HG03378 (cell line): ENCODE data around the gene C1orf21.

Experiments
- ATAC-seq: cut with Tn5 transposase; IDR thresholded peaks from one replicate; pipeline ENCODE4 v1.9.1; 2021; ENCODE audit warnings: mild to moderate bottlenecking, moderate library complexity; ENCODE audit not compliant: unreplicated experiment

C1orf21 gene

DNA sequence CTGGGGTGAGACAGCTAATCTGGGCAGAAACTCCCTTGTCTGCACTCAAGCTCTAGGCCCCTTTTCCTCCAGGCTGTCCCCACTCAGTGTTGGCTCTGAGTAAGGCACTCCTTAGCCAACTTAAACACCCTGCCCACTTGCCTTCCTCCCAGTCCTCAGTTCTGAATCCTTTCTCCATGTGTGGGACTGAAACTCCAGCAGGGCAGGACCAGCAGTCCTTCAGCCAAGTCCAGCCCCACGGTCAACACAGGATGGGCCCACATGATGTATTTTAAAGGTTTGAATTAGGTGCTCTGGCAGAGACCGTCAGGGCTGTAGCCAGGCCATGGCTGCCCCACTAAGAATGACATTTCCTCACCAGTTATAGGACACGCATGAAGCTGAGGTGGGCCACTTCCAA lies 260.0 kb downstream of the C1orf21 start:
- no peak for ATAC-seq

DNA sequence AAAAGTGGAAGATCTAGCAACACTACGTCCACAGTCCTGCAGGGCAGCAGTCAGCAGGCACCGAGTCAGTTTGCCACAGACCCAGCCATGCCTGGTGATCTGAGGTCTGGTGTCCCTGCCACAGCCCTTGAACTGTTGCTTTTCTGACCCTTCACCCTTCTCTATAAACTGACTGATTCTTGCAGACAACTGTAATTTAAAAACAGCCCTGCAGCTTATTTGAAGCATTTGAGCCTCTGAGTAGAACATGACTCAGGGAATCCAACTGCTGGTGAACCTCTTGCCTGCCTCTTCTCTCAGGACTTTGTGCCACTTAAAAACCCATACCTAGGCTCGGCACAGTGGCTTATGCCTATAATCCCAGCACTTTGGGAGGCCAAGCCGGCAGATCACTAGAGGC lies 260.6 kb downstream of the C1orf21 start:
- ATAC-seq = no peak

DNA sequence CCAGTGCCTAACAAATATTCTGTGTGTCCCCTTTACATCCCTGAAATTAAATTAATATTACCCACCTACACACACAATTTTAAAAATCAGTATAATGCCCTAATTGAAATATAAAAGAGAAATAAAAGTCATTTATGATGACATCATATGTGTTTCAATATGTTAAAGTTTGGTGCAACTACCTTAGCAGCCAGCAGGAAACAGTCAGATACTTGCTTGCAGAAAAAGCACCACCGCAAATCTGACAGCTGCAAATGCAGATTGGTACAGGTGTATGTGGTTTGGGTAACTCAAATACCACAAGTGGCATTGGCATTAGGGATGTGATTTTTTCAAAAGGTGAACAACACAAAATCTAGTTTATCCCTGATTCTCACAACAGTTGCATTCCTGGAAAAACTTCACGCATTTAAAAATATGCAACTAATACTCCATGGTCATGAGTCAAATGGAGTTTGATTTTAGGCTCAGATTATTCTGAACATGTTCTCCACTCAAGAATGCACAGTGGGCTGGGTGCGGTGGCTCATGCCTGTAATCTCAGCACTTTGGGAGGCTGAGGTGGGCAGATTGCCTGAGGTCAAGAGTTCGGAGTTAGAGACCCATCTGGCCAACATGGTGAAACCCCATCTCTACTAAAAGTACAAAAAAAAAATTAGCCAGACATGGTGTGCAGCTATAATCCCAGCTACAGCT lies 261.5 kb downstream of the C1orf21 start:
- no peak for ATAC-seq

GRCh38 chr1:184648856-184649201 lies 262.0 kb downstream of the C1orf21 start:
- ATAC-seq = no peak

GRCh38 chr1:184649451-184649888 lies 262.6 kb downstream of the C1orf21 start:
- peak; percentile 87 for ATAC-seq

- no peak for ATAC-seq
These were observed 263.5 kb downstream of the C1orf21 start for GRCh38 chr1:184650177-184650866.

DNA sequence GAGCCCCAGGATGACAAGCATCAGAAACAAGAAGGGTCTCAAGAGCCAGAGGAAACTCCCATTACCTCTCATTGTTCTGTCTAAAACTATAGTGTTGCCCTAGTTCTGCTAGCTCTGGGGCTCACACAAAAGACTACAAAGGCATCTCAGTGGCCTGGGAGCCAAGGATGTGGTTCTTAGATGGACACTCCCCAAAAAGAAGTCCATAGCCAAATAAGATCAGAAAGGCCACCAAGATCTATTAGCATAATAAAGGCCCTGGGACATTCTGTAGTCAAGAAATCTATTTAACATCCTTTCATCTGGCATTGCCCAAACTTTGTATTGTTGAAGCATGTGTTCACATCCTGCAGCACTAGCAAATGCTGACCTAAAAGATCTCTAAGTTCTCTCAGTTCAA lies 268.4 kb downstream of the C1orf21 start:
- no peak for ATAC-seq

DNA sequence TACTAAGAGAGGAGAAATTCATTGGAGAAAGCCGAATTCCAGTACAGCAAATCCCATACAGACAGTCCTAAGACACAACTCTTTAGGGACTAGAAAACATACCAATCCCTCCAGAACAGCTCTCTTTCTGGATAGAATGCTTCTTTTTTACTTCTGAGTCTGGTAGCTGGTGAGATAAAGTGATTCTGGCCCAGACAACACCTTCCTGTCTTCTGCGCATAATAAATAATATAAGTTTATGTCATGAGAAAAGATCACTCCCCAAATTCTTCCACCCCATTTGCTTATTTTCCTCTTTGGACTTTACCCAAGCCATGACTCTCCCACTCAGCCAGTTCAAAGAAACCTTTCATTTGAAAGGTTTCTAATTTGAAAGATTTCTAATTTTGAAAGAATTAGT lies 269.4 kb downstream of the C1orf21 start:
- ATAC-seq = no peak

DNA sequence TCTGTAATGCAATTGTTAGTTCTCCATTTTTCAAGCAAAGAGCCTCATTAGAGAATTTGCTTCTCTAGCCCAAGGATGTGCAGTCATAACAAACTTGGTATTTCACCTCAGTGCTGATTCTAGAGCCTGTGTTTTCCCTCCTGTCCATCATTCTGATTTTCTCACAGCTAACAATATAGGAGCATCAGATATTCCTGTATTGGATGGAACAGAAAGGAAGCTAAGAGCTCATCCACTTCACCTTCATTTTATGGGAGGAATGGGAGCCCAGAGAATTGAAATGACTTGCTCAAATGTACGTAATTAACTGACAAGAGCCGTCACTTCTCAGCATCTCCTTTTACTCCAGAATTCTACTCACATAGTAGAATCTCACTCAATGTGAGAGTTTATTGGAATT lies 271.2 kb downstream of the C1orf21 start:
- no peak for ATAC-seq

DNA sequence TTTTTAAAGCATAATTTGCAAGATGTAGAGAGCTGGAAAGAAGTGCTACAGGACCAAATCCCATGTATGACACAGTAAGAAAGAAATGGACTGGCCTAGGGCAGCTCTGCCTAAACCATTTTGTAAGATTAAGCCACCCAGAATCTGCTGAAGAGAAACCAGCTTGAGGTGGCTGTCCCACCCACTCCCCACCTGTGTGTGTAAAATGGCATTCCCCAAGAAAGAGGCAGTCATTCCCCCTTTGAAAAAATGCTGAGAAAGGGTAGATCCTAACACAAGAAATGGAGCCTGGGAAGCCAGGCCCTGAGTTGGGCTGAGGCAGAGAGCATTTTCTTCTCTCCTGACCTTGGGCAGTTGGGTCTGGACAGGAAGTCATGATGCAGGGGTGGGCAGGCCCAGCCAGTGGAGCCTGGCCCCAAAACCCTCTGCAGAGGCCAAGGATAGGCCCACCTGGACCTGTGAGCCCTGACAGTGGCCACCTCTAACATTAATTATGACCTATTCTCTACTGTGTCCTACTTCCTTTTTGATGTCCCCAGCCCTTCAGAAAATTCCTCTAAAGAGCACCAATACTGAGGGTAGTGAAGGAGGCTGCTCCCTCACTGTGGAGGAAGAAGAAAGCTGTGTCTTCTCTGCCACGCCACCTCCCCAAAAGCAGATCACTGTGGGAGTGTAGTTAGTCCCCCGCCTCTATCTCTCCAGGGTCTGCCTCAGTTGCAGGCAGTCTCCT lies 273.8 kb downstream of the C1orf21 start:
- no peak for ATAC-seq

DNA sequence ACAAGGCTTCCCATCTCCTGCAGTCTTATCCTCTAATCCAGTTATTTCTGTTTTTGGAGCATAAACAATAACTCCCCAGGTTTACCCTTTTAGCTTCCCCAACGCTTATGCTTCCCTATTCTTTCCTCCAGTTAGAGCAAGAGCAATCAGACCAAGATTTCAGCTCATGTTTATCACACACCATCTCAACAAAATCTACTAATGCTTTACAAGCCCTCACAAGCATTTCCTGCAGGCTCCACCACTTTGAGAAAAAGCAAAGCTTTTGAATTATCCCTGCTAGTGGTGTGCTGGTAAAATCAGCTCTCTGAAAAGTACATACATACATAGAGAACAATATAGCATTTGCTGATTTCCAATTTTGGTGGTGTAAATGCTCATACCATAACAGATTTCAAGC lies 275.0 kb downstream of the C1orf21 start:
- no peak for ATAC-seq

DNA sequence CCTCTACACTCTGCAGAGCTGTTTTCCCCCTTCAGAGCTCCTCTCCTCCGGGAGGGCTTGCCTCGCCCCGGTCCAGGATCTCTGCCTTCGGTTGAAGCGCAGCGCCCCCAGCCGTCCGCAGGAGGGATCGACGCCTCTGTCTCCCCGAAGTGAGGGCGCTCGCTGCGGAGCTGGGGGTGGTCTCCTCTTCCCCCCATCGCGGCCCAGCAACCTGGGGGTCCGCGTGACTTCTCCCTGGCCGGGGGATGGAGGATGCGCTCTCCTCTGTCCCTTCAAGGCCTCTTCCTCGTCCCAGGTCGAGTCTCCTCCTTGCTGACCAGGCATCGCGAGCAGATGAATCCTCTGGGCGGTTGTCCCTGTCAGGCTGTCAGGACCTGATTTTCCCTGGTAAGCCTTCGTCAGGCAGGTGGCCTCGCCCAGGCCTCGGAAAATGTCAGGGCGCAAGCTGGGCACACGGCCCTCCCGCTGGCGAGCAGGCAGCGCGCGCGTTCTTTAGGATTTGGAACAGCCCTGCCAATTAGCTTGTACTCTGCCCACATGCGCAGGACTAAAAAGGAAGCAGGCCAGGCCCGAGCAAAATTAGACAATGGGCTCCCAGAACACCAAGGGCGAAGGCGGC lies 277.3 kb downstream of the C1orf21 start:
- ATAC-seq = no peak

GRCh38 chr1:184664661-184665060 lies 277.8 kb downstream of the C1orf21 start:
- no peak for ATAC-seq

DNA sequence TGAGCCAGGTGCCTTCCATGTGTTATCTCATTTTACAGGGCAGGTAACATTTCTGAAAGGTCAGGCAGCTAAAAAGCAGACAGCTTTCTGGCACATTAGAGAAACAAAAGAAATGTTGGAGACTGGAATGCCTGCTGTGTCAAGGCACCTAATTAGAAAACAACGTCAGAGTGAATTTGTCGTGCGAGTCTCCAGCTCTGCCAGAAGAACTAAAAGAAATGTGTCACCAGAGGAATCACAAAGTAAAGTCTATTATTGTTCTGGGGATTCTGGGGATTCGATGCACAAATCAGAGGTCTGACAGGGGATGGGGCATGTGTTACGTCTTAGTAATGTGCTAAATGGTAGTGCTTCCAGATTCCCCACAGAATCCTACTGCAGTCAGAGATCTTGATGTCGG lies 278.5 kb downstream of the C1orf21 start:
- no peak for ATAC-seq

DNA sequence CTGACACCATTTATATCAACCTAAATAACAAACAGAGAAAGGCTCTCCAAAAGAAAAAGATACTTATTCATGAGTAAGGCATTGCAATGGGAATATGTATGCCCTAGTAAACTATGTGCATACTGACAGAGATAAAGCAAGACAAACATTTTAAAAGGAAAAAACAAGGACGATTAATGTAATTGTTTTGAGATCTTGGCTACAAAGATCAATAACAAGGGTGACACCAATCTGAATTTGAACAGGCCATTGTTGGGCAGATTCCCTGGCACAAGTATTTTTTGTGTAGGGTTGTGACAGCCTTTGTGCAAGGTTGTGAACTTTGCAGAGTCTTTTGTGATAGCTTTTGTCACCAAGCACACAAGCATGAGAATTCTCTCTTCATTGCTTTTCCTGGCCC lies 282.6 kb downstream of the C1orf21 start:
- no peak for ATAC-seq

- ATAC-seq = no peak
These were observed 285.3 kb downstream of the C1orf21 start for GRCh38 chr1:184672013-184672726.

DNA sequence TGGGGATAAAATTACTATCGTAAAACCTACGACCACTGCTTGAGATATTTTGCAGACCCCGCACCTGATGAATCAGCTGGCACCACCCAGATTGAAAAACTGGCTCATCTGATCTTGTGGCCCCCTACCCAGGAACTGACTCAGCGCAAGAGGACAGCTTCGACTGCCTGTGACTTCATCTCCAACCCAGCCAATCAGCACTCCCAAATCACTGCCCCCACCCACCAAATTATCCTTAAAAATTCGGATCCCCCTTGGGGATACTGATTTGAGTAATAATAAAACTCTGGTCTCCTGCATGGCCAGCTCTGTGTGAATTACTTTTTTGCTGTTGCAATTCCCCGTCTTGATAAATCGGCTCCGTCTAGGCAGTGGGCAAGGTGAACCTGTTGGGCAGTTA lies 286.5 kb downstream of the C1orf21 start:
- ATAC-seq = no peak

DNA sequence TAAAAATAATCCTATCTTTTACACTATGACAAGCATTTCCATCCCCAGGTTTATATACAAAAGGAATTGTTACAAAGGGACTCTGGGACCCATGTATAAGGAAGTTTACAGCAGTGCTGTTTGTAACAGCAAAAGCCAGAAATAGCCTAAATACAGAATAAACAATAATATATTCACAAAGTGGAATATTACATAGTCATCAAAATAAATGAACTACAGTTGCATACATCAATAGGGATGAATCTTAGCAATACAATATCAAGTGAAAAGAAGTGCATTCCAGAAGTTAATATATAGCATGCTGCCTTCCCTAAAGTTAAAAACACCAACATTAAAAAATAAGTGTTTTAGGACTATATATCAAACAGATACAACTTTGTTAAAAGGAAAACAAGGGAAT lies 290.5 kb downstream of the C1orf21 start:
- ATAC-seq = no peak
